Left colon (tissue), 2 donors: ENCODE data around the gene KCNQ1OT1. TPM values are rescaled to one million over a fixed set of nuclear protein-coding genes. Genes with fewer than 3 reads are reported as not detected.
A peak's percentile ranks its signal among the peaks of the same experiment; 100 is the strongest.

Experiments used
- ATAC-seq: fragments of 200-7000 bp; cut with Tn5 transposase; one replicate; pipeline ENCODE4 v1.9.1; 2020; ENCODE audit warnings: mild to moderate bottlenecking, moderate library complexity
- DNase-seq, 2 donors: peaks; one replicate each; pipeline ENCODE4 v3.0.0-alpha.2; 2020
- intact Hi-C, 2 donors: fragments of 100-400 bp; cut with DNase I in 1 of 2; cut with micrococcal nuclease in 1 of 2; formaldehyde crosslinking; loops; one replicate each; pipeline versions ENCODE4 v1.11.2 to v1.14.0; 2022; cut with DNase I, micrococcal nuclease
- total RNA-seq, 2 donors: library from RNA; stranded (reverse); fragmentation: NEBNext Ultra II Directional; extraction: Animal tissue kit (Norgen Biotek cat#: 25700); gene quantifications; one replicate each; pipeline ENCODE4 v1.2.1, GENCODE V29; 2021
- donor health status: DM: no; HTN: no; CAD: no.
- donor health status: DM: yes; HTN: yes; CAD: no.

The KCNQ1OT1 gene
- total RNA-seq, 2 donors from 2014 or later = 1.1 to 1.9 TPM

- DNase-seq (no peak), ATAC-seq (no peak)
- intact Hi-C loops = no loop called here
Observed at GRCh38 chr11:2599561-2600189, 100.1 kb downstream of the KCNQ1OT1 start.

GRCh38 chr11:2595204-2595603, 104.6 kb downstream of the KCNQ1OT1 start:
- ATAC-seq (no peak), DNase-seq (no peak)
- intact Hi-C loops = no loop called here

GRCh38 chr11:2594267-2594666, 105.5 kb downstream of the KCNQ1OT1 start:
- no peak for ATAC-seq
- intact Hi-C loops = no loop called here
- DNase-seq = no peak

- ATAC-seq (no peak), DNase-seq (peak in 1 of 2 donors; percentile 20)
- intact Hi-C loops = no loop called here
Observed at GRCh38 chr11:2593393-2593950, 106.3 kb downstream of the KCNQ1OT1 start.

GRCh38 chr11:2592559-2593392, 107.0 kb downstream of the KCNQ1OT1 start:
- DNase-seq (peak in 1 of 2 donors; percentile 3), ATAC-seq (no peak)
- intact Hi-C loops = no loop called here

GRCh38 chr11:2591805-2592204, 108.0 kb downstream of the KCNQ1OT1 start:
- DNase-seq (no peak), ATAC-seq (no peak)
- intact Hi-C loops = no loop called here

GRCh38 chr11:2590965-2591754, 108.6 kb downstream of the KCNQ1OT1 start:
- DNase-seq (peak in 1 of 2 donors; percentile 2), ATAC-seq (no peak)
- intact Hi-C loops = no loop called here

- ATAC-seq (no peak), DNase-seq (no peak)
- intact Hi-C loops = no loop called here
Observed at GRCh38 chr11:2590131-2590964, 109.4 kb downstream of the KCNQ1OT1 start.

GRCh38 chr11:2589538-2589934, 110.3 kb downstream of the KCNQ1OT1 start:
- intact Hi-C loops = no loop called here
- no peak for ATAC-seq
- DNase-seq = peak; percentile 2 to 14

- peak; percentile 68 to 71 for DNase-seq
- peak; percentile 95 for ATAC-seq
- intact Hi-C loops = no loop called here
Observed at GRCh38 chr11:2588809-2589537, 110.8 kb downstream of the KCNQ1OT1 start.

- ATAC-seq (no peak), DNase-seq (peak; percentile 5 to 19)
- intact Hi-C loops = no loop called here
Observed at GRCh38 chr11:2587976-2588748, 111.6 kb downstream of the KCNQ1OT1 start.

GRCh38 chr11:2587132-2587930, 112.5 kb downstream of the KCNQ1OT1 start:
- ATAC-seq (no peak), DNase-seq (peak; percentile 3 to 12)
- intact Hi-C loops = no loop called here

GRCh38 chr11:2586793-2587131, 113.0 kb downstream of the KCNQ1OT1 start:
- DNase-seq (peak in 1 of 2 donors; percentile 14), ATAC-seq (no peak)
- intact Hi-C loops = no loop called here

- peak; percentile 3 to 19 for DNase-seq
- intact Hi-C loops = no loop called here
Observed at GRCh38 chr11:2586087-2586792, 113.6 kb downstream of the KCNQ1OT1 start.

GRCh38 chr11:2585566-2586086, 114.2 kb downstream of the KCNQ1OT1 start:
- intact Hi-C loops = no loop called here
- ATAC-seq = no peak
- peak in 1 of 2 donors; percentile 18 for DNase-seq

More at GRCh38 chr11:2586087-2586792, 113.6 kb downstream of the KCNQ1OT1 start:
- ATAC-seq = no peak
